ENCODE measurements around the gene PGS1. TPM values are rescaled to one million over a fixed set of nuclear protein-coding genes. Genes with fewer than 3 reads are reported as not detected.

Gene PGS1
- total and polyA plus RNA-seq, 8 donors, result 11.9 to 209 (median 31.6) TPM

- Histone ChIP-seq H3K27me3 (peaks cover 0 to 4% (median 0%) of the 10 kb centered on the region in 3 donors), H3K9me3 (no peaks in the 10 kb centered on the region), H3K27ac (no peak overlapping the region), H3K36me3 (no peaks in the 10 kb centered on the region), H3K4me1 (peaks cover 0 to 10% (median 0%) of the 10 kb centered on the region in 4 donors), H3K4me3 (no peak overlapping the region)
- WGBS, 5 donors, result 78 to 84% (median 83%) methylated on average over 20 of the region's 20 CpGs
- DNase-seq, result no peak
- TF ChIP-seq EP300 (IDR thresholded peaks at IDR 0.05) (no peak), POLR2A (IDR thresholded peaks at IDR 0.05) (no peak), POLR2AphosphoS5 (IDR thresholded peaks at IDR 0.05) (no peak)
- TF ChIP-seq, protein P1, sequence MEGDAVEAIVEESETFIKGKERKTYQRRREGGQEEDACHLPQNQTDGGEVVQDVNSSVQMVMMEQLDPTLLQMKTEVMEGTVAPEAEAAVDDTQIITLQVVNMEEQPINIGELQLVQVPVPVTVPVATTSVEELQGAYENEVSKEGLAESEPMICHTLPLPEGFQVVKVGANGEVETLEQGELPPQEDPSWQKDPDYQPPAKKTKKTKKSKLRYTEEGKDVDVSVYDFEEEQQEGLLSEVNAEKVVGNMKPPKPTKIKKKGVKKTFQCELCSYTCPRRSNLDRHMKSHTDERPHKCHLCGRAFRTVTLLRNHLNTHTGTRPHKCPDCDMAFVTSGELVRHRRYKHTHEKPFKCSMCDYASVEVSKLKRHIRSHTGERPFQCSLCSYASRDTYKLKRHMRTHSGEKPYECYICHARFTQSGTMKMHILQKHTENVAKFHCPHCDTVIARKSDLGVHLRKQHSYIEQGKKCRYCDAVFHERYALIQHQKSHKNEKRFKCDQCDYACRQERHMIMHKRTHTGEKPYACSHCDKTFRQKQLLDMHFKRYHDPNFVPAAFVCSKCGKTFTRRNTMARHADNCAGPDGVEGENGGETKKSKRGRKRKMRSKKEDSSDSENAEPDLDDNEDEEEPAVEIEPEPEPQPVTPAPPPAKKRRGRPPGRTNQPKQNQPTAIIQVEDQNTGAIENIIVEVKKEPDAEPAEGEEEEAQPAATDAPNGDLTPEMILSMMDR (IDR thresholded peaks at IDR 0.05), result no peak
- intact Hi-C loops (cut with DNase I; ENCODE audit: low total_unique reads), result no loop called here
These were observed 65.9 kb downstream of the PGS1 start for GRCh38 chr17:78444392-78444791.

- intact Hi-C loops (cut with DNase I; ENCODE audit: low total_unique reads), result no loop called here
- H3K27me3 ChIP-seq, result peaks cover 0 to 4% (median 0%) of the 10 kb centered on the region in 3 donors
- peaks cover 0 to 3% (median 0%) of the 10 kb centered on the region in 4 donors for H3K4me1 ChIP-seq
- no peak overlapping the region for H3K4me3 ChIP-seq
- no peaks in the 10 kb centered on the region for H3K36me3 ChIP-seq
- no peaks in the 10 kb centered on the region for H3K9me3 ChIP-seq
- no peak overlapping the region for H3K27ac ChIP-seq
- TF ChIP-seq POLR2AphosphoS5 (IDR thresholded peaks at IDR 0.05), result no peak
- TF ChIP-seq EP300 (IDR thresholded peaks at IDR 0.05), result no peak
- no peak for TF ChIP-seq POLR2A (IDR thresholded peaks at IDR 0.05)
- TF ChIP-seq, protein P1 (IDR thresholded peaks at IDR 0.05), result no peak
- WGBS, 5 donors, result 90 to 96% (median 94%) methylated on average over 7 of the region's 7 CpGs
- DNase-seq, result no peak
These were observed 68.4 kb downstream of the PGS1 start for GRCh38 chr17:78446833-78447232.

- Histone ChIP-seq H3K4me1 (no peaks in the 10 kb centered on the region), H3K27ac (no peak overlapping the region), H3K9me3 (no peaks in the 10 kb centered on the region), H3K4me3 (no peak overlapping the region), H3K36me3 (no peaks in the 10 kb centered on the region), H3K27me3 (peaks cover 0 to 4% (median 0%) of the 10 kb centered on the region in 3 donors)
- 66 to 71% (median 69%) methylated on average over 5 of the region's 5 CpGs for WGBS, 5 donors
- DNase-seq, result no peak
- intact Hi-C loops (cut with DNase I; ENCODE audit: low total_unique reads), result no loop called here
- TF ChIP-seq POLR2A (IDR thresholded peaks at IDR 0.05) (no peak), POLR2AphosphoS5 (IDR thresholded peaks at IDR 0.05) (no peak), EP300 (IDR thresholded peaks at IDR 0.05) (no peak)
- TF ChIP-seq, protein P1 (IDR thresholded peaks at IDR 0.05), result no peak
These were observed 70.0 kb downstream of the PGS1 start for GRCh38 chr17:78448356-78448993.

DNA sequence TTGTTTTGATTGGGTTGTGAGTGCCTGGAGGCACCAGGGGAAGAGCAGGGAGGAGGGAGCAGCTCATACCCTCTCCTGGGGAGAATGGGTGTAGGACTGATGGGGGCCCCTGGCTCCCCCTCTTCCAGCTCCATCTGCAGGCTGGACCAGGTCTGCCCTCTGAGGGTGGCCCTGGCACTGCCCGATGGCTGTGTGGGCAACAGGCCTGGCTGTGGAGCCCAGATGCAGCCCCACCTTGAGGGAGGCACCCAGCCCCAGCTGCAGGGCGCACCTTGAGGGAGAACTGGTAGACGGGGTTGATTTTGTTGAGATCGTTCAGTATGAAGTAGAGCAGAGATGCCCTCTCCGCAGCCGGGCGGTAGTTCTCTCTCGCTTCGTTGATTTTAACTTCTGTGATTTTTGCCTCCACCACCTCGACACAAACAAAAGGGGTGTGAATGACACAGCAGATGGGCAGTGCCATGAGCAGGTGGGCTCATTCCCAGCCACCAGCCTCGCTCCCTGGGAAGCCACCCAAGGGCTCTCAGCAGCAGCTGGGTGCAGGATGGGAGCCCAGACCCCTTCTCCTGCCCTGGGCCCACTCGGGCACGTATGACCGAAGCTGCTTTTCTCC lies 71.6 kb downstream of the PGS1 start:
- WGBS, 5 donors, result 84 to 92% (median 86%) methylated on average over 12 to 14 of the region's 14 CpGs
- no peaks in the 10 kb centered on the region for H3K9me3 ChIP-seq
- TF ChIP-seq, protein P1 (IDR thresholded peaks at IDR 0.05), result no peak
- no peak for TF ChIP-seq EP300 (IDR thresholded peaks at IDR 0.05)
- no peak for TF ChIP-seq POLR2AphosphoS5 (IDR thresholded peaks at IDR 0.05)
- TF ChIP-seq POLR2A (IDR thresholded peaks at IDR 0.05), result no peak
- peaks cover 0 to 4% (median 0%) of the 10 kb centered on the region in 3 donors for H3K27me3 ChIP-seq
- DNase-seq, result no peak
- no peak overlapping the region for H3K4me3 ChIP-seq
- no peaks in the 10 kb centered on the region for H3K36me3 ChIP-seq
- intact Hi-C loops (cut with DNase I; ENCODE audit: low total_unique reads), result no loop called here
- no peak overlapping the region for H3K27ac ChIP-seq
- no peaks in the 10 kb centered on the region for H3K4me1 ChIP-seq

Data from stomach (tissue), 9 donors.